ENCODE measurements around the gene WDR36. TPM values are rescaled to one million over a fixed set of nuclear protein-coding genes. Genes with fewer than 3 reads are reported as not detected.

WDR36 gene
- total and polyA plus RNA-seq, 12 donors: 6.6 to 86.1 (median 22.7) TPM

DNA sequence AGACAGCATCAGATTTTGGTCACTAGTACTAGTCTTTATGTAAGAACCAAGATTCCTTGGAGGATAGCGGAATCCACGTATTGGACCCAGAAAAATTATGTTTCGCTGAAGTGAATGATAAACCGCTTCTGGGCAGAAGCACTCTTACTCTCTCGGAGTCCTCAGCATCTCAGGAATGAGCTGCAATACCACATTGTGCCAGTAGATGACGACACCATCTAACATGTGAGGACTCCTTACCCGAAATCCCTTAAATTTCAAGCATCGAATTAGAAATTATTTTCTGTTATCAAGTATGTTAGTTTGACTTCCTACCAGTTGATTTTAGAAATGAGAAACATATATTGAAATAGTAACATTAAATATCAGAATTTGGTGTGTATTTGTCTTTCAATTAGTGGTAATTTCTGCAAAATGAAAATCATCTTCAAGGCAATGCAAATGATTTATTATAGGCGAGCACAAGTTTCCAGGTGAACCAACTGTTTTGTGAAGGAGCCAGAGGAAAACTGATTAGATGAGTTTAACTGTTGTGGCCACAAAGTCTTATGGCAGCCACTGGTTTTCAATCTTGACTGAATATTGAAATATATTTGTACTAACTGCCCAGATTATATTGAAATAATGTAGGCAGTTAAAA is 66.1 kb downstream of the WDR36 start:
- Histone ChIP-seq H3K27ac (no peak overlapping the region), H3K27me3 (no peaks in the 10 kb centered on the region), H3K4me3 (no peak overlapping the region), H3K9me3 (replicated peaks in 1 of 3) (no peaks in the 10 kb centered on the region), H3K4me1 (replicated peaks in 1 of 2) (peaks cover 0 to 5% of the 10 kb centered on the region in 2 donors), H3K36me3 (replicated peaks in 1 of 2) (no peaks in the 10 kb centered on the region)
- intact Hi-C loops (cut with DNase I): loop anchor here (5.0 to 10.0 kb wide), 2 partner anchors 124 to 127 kb away; no protein-coding TSS in a partner anchor
- peak; percentile 66 to 94 (median 77) for DNase-seq
- 12 to 13% (median 13%) methylated on average over 9 of the region's 9 CpGs for WGBS, 4 donors
- TF ChIP-seq POLR2A (IDR thresholded peaks at IDR 0.05): no peak
- TF ChIP-seq, protein P1, sequence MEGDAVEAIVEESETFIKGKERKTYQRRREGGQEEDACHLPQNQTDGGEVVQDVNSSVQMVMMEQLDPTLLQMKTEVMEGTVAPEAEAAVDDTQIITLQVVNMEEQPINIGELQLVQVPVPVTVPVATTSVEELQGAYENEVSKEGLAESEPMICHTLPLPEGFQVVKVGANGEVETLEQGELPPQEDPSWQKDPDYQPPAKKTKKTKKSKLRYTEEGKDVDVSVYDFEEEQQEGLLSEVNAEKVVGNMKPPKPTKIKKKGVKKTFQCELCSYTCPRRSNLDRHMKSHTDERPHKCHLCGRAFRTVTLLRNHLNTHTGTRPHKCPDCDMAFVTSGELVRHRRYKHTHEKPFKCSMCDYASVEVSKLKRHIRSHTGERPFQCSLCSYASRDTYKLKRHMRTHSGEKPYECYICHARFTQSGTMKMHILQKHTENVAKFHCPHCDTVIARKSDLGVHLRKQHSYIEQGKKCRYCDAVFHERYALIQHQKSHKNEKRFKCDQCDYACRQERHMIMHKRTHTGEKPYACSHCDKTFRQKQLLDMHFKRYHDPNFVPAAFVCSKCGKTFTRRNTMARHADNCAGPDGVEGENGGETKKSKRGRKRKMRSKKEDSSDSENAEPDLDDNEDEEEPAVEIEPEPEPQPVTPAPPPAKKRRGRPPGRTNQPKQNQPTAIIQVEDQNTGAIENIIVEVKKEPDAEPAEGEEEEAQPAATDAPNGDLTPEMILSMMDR (IDR thresholded peaks at IDR 0.05): peak; percentile 95 to 100 (median 99)

DNA sequence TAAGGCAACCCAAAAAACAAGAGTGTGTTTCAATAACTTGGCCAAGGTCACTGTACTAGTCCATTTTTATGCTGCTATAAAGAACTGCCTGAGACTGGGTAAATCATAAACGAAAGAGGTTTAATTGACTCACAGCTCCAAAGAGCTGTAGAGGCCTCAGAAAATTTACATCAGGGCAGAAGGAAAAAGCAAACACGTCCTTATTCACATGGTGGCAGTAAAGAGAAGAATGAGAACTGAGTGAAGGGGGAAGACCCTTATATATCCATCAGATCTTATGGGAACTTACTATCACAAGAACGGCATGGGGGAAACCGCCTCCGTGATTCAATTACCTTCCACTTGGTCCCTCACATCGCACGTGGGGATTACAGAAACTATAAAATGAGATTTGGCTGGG is 67.7 kb downstream of the WDR36 start:
- TF ChIP-seq POLR2A (IDR thresholded peaks at IDR 0.05): no peak
- TF ChIP-seq, protein P1 (IDR thresholded peaks at IDR 0.05): no peak
- no peaks in the 10 kb centered on the region for H3K9me3 ChIP-seq (replicated peaks in 1 of 3)
- H3K4me1 ChIP-seq (replicated peaks in 1 of 2): peaks cover 0 to 5% of the 10 kb centered on the region in 2 donors
- WGBS, 4 donors: 59 to 69% (median 64%) methylated on average over 7 of the region's 7 CpGs
- intact Hi-C loops (cut with DNase I): loop anchor here (5.0 to 10.0 kb wide), 2 partner anchors 122 to 125 kb away; no protein-coding TSS in a partner anchor
- no peak overlapping the region for H3K4me3 ChIP-seq
- DNase-seq: no peak
- no peak overlapping the region for H3K27ac ChIP-seq
- H3K36me3 ChIP-seq (replicated peaks in 1 of 2): no peaks in the 10 kb centered on the region
- no peaks in the 10 kb centered on the region for H3K27me3 ChIP-seq

DNA sequence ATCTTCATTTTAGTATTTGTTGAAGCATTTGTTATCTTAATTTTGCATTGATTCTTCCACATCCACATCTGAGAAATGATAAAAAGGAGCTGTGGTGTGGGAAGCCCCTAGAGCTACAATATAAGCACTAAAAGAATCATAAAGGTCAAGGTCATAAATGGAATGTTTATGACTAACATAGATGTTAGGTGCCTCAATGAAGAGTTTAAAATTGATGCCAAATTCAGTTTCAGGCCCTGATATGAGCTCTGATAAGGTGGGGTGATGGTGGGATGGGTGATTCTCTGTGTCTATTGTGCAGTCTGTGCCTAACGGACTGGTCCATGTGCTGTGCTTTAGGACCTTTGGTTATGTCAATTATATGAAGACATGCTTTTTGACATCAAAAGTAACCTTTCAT is 70.9 kb downstream of the WDR36 start:
- intact Hi-C loops (cut with DNase I): no loop called here
- Histone ChIP-seq H3K36me3 (replicated peaks in 1 of 2) (no peaks in the 10 kb centered on the region), H3K9me3 (replicated peaks in 1 of 3) (no peaks in the 10 kb centered on the region), H3K4me1 (replicated peaks in 1 of 2) (peaks cover 0 to 2% of the 10 kb centered on the region in 2 donors), H3K4me3 (no peak overlapping the region), H3K27ac (no peak overlapping the region), H3K27me3 (no peaks in the 10 kb centered on the region)
- DNase-seq: no peak
- 73 to 87% (median 83%) methylated on average over 1 of the region's 1 CpG for WGBS, 4 donors
- TF ChIP-seq, protein P1 (IDR thresholded peaks at IDR 0.05): no peak
- no peak for TF ChIP-seq POLR2A (IDR thresholded peaks at IDR 0.05)

DNA sequence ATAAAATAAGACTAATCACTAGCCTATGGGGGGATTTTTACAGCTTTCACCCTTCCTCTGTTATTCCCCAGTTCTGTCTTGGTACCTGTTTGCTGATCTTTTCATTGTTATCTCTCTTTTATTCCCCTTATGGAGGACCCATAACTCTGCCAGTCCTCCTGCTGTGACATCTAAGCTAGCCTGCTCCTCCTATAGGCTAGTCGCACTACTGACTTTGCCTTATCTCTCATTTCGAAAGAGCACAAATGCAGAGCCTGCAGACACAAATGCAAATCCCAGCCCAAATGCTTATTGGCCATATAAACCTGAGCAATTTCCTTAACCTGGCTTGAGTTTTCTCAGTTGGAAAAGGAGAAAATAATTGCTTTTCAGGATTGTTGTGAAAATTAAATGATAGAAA is 72.9 kb downstream of the WDR36 start:
- H3K4me1 ChIP-seq (replicated peaks in 1 of 2): no peaks in the 10 kb centered on the region
- H3K4me3 ChIP-seq: no peak overlapping the region
- WGBS, 4 donors: 89 to 95% (median 93%) methylated on average over 2 of the region's 2 CpGs
- H3K27me3 ChIP-seq: no peaks in the 10 kb centered on the region
- no peak for TF ChIP-seq POLR2A (IDR thresholded peaks at IDR 0.05)
- TF ChIP-seq, protein P1 (IDR thresholded peaks at IDR 0.05): no peak
- intact Hi-C loops (cut with DNase I): no loop called here
- no peak overlapping the region for H3K27ac ChIP-seq
- H3K9me3 ChIP-seq (replicated peaks in 1 of 3): no peaks in the 10 kb centered on the region
- no peaks in the 10 kb centered on the region for H3K36me3 ChIP-seq (replicated peaks in 1 of 2)
- DNase-seq: no peak

Data from adrenal gland (tissue), 12 donors.